Measurements from ENCODE around the gene AGA.

DNA sequence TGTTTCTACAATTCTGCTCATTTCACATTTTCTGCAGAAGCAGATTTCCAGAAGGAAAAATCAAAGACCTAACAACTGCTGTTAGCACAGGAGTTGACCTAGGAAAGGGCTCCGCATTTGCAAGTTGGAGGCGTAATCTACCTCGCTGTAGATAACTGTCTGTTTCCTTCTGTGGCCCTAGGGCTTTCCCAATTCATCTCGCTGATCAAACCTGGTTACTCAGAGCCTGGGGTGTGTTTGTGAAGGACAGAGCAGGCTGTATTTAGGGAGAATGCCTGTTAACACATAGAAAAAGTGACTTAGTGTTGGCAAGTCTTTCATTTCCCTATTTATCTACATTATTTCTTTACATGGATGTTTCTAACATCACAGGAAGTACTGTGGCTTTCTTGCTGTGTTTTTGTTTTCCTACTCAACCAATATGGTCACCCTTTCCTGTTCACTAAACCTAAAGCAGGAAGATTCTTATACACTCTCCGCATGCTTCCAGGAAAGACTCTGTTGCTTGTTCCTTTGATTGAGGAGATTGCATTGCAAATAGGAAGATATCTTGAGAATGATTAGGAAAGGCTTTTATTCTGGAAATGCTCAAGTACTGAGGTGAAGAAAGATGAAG is 40.5 kb downstream of the AGA start:
- TF ChIP-seq POLR2A (IDR thresholded peaks at IDR 0.05; ENCODE audit: low read length), result no peak
- TF ChIP-seq GATA1 (IDR thresholded peaks at IDR 0.05; ENCODE audit: low read depth, low read length), result no peak

Measured in erythroblast (primary cell).